SKM-1 treated with dmso at 0.1 percent for 144 hours (cell line): ENCODE results near the gene SUPT3H.
"Not testable (repeated sequence)": the region's sequence is repeated elsewhere in the genome, so short reads cannot be mapped to it uniquely, and the experiment has no call there.

ENCODE experiments used
- DNase-seq: peaks from one replicate; lab custom pipeline; 2025; ENCODE audit not compliant: unreplicated experiment; lab: John Stamatoyannopoulos, UW

The SUPT3H gene

GRCh38 chr6:45185403-45186251, 192.1 kb downstream of the SUPT3H start:
- DNase-seq: no peak

- DNase-seq: no peak
Measured at GRCh38 chr6:45184937-45185336, 192.8 kb downstream of the SUPT3H start.

- no peak for DNase-seq
Measured at GRCh38 chr6:45184040-45184439, 193.7 kb downstream of the SUPT3H start.

GRCh38 chr6:45176373-45176772, 201.4 kb downstream of the SUPT3H start:
- DNase-seq: not testable (repeated sequence)

DNA sequence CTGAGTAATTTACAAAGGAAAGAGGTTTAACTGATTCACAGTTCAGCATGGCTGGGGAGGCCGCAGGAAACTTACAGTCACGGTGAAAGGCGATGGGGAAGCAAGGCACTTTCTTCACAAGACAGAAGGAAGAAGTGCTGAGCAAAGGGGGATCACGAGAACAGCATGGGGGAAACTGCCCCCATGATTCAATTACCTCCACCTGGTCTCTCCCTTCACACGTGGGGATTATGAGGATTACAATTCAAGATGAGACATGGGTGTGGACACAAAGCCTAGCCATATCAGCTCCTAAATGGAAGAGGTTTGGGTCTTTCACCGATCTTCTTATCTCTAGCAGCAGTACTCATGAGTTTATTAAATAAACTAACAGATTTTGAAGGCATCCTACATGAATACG, 202.5 kb downstream of the SUPT3H start:
- no peak for DNase-seq

GRCh38 chr6:45174045-45174444, 203.7 kb downstream of the SUPT3H start:
- DNase-seq: no peak

DNA sequence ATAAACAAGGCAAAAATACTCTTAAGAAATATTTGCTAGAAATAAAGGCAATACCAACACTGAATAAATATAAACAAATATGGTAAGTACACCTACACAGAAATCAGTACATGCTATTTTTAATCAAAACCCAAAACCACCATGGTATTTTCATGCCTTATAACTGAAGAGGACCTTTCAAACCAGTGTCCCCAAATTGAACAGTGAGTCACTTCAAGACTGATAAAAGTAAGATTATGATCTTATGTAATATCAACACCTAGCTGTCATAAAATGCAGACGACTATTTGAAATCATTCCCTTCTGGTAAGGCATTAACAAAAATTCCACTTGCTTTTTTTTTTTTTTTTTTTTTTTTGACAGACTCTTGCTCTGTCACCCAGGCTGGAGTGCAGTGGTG, 206.4 kb downstream of the SUPT3H start:
- no peak for DNase-seq

DNA sequence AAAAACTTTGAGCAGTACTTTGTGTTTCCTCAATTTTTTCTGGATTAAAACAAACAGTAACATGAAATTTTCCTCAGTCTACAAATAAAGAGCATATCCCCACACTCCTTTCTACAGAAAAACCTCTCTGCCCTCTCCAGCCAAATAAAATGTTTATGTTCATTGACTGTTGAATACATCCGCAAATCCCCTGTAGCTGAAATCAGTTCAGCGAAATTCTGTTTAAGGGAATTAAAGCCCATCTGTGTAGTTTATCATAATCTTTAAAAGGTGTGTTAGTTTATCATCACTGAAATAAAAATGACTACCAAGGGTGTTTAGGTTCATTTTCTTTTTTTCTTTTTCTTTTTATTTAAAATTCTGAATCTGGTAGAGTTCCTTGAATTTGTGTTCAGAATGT, 207.4 kb downstream of the SUPT3H start:
- DNase-seq: no peak

DNA sequence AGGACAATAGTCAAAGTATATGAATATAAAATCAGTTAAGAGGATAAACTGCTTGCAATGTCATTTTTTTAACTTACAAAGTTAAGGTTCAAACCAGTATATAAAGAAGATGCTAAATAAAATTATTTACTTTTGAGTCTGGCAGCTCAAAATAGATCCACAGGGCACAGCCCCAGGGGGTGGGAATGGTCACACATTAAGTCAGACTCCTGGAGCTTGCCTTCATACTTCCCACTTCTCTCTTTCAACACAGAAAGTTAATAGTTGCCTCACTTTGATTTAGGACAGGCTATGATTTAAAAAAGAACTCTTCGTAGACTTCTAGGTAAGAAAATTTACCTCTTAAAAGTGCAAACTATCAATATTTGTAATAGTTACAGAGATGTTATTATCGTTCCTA, 207.9 kb downstream of the SUPT3H start:
- DNase-seq: no peak

- DNase-seq: no peak
Measured at GRCh38 chr6:45163952-45164766, 213.6 kb downstream of the SUPT3H start.

GRCh38 chr6:45160305-45160704, 217.4 kb downstream of the SUPT3H start:
- no peak for DNase-seq

GRCh38 chr6:45156075-45156474, 221.7 kb downstream of the SUPT3H start:
- DNase-seq: no peak

DNA sequence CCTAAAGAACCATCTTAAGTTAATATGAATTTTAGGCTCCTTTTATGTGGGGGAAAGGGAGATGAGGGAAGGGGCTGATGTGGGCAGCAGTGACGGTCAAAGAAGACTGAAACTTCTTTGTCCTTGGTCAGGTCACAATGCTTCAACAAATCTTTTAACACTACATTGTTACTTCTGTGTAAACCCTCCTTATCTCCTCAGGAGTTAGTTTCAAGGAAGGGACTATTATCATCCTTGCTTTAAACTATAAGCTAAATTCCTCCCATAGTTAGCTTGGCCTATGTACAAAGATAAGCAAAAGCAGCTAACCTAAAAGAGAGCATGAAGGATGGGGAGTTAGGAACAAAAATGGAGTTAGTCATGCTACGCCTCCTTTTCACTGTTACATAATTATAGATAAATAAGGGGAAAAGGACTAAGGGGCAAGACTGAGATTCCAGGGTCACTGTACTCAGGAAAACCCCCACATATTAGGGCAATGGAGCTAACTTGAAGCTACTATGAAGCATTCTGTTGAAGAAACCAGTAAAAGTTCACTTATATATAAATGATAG, 222.3 kb downstream of the SUPT3H start:
- no peak for DNase-seq

DNA sequence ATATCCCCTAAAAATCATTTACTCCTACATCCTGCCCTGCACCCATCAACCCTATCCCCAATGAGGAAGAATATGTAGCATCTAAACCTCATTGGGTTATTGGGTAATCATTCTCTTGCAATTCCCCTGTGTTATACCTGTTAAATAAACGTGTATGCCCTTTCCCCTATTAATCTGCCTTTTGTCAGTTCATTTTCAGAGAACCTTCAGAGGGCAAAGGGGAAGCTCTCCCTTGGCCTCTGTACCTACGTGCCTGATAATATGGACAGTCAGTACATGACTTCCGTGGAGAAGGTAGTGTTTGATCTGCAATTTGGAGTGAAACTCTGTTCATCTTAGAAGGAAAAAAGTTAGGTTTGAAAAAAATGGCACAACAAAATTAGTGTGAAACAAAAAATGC, 223.1 kb downstream of the SUPT3H start:
- no peak for DNase-seq

DNA sequence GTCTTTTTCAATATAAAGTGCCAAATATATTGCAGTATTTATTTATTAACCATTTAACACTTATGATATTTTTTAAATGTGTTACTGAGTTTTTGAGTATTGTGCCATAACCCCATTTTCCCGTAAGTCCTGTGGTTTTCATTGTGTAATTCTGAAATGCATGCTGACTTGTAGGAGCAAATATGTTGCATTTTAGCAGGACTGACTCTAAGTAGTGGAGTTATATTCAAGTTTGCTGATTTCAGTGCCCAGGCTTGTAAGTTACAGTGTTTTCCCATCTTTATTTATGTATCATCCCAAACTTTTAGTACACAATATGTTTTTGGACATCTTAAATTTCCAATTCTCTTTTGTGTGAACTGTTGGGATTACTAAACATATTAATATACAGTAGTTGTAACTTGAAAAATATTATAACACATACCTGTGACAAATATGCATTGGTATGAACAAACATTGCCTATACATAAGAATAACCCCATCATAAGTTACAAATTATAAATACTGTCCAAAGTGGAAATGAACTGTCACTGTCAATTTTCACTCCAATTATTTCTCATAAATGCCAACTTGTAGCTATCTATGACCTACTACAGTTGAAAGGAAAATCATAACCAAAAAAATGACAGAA, 228.9 kb downstream of the SUPT3H start:
- DNase-seq: no peak

- no peak for DNase-seq
Measured at GRCh38 chr6:45148278-45148677, 229.5 kb downstream of the SUPT3H start.

GRCh38 chr6:45145658-45146057, 232.1 kb downstream of the SUPT3H start:
- not testable (repeated sequence) for DNase-seq

DNA sequence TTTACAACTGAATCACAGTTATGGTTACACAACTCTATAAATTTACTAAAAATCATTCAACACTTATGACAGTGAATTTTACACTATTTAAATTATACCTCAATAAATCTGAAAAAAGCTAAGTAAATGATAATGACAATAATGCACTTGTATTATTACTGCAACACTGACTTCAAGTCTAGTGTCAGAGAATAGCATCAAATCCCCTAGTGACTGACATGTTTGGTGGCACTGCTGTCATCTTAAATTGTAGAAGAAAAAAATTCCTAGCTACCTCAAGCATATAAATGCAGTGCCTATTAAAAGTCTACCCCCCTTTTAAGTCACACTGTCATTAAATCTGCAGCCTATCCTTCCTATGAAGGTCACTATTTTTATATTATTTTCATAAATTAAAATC, 239.0 kb downstream of the SUPT3H start:
- no peak for DNase-seq

DNA sequence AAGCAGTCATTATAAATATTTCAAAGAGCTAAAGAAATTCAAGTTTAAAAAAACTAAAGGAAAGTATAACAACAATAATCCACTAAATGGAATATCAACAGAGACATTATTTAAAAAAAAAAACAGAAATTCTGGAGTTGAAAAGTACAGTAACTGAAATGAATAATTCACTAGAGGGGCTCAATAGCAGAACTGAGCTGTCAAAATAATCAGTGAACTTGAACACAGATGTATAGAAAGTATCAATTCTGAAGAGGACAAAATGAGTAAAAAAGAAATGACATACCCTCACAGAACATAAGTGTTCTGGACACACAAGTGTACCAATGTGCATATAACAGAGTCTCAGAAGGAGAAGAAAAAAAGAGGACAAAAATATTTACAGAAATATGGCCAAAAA, 241.2 kb downstream of the SUPT3H start:
- no peak for DNase-seq

DNA sequence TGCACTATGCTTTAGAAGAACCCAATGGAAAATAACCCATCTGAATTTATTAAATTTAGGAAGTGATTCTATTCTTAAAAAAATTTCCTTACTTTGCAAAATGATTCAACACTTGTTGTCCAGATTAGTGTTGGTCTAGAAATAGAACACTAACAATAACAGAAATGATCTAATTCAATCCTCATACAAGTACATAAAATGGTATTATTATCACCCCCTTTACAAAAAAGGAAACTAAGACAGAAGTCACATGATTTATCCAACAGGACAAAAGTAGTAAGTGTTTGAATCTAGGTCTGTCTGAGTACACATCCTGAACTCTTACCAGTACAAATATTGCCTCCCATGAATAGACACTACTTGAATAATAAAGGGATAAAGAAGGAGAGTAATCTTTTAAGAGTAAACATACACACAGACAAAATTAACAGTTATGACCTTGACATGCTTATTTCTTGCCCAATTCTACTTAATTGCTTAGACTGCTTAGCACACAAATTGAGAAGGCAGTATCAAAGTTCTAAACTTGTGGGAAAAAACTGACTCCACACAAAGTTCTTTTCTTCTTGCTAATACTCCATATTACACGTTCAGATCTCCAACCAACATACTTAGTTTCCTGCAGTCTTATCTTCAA, 245.0 kb downstream of the SUPT3H start:
- DNase-seq: no peak

GRCh38 chr6:45132059-45132458, 245.7 kb downstream of the SUPT3H start:
- no peak for DNase-seq
